Endothelial cell (in vitro differentiated cells): ENCODE measurements around the gene FBXO10. TPM values are rescaled to one million over a fixed set of nuclear protein-coding genes. Genes with fewer than 3 reads are reported as not detected.

Experiments used
- DNase-seq: peaks from one replicate; pipeline ENCODE4 v3.0.0; 2021; ENCODE audit warnings: low spot score
- H3K27ac Mint-ChIP-seq: one replicate; pipeline ENCODE4 v1.8.0; 2021; ENCODE audit warnings: mixed read lengths, inconsistent platforms; ENCODE audit not compliant: unreplicated experiment
- H3K27me3 Mint-ChIP-seq: one replicate; pipeline ENCODE4 v1.8.0; 2021; ENCODE audit warnings: mild to moderate bottlenecking, moderate library complexity, mixed read lengths, inconsistent platforms; ENCODE audit not compliant: unreplicated experiment
- H3K36me3 Mint-ChIP-seq: one replicate; pipeline ENCODE4 v1.8.0; 2021; ENCODE audit warnings: mild to moderate bottlenecking, low read depth, mixed read lengths, inconsistent platforms; ENCODE audit not compliant: unreplicated experiment
- H3K4me1 Mint-ChIP-seq: one replicate; pipeline ENCODE4 v1.8.0; 2021; ENCODE audit warnings: mild to moderate bottlenecking, mixed read lengths, inconsistent platforms; ENCODE audit not compliant: unreplicated experiment
- H3K4me3 Mint-ChIP-seq: one replicate; pipeline ENCODE4 v1.8.0; 2021; ENCODE audit warnings: mild to moderate bottlenecking, mixed read lengths, inconsistent platforms; ENCODE audit not compliant: unreplicated experiment
- H3K9me3 Mint-ChIP-seq: one replicate; pipeline ENCODE4 v1.8.0; 2021; ENCODE audit warnings: mixed read lengths, inconsistent platforms; ENCODE audit not compliant: unreplicated experiment
- total RNA-seq: library from RNA; stranded (reverse); fragmentation: NEBNext Ultra II Directional; extraction: Animal tissue kit (Norgen Biotek cat#: 25700); gene quantifications from one replicate; pipeline ENCODE4 v1.2.1, GENCODE V29; 2021; ENCODE audit not compliant: unreplicated experiment
- TF ChIP-seq, protein P1 (sequence below): fragments of 200-600 bp; sonication (generic); IDR thresholded peaks from one replicate; pipeline ENCODE4 v1.5.0; 2021; ENCODE audit warnings: antibody characterized with exemption; ENCODE audit not compliant: unreplicated experiment

FBXO10 gene
- total RNA-seq, 1 donor from 2014 or later: 24.2 TPM

GRCh38 chr9:37618817-37619216 lies 42.6 kb upstream of the FBXO10 start:
- no peak overlapping the region for H3K4me3 Mint-ChIP-seq
- no peak for DNase-seq
- H3K27ac Mint-ChIP-seq: no peak overlapping the region

GRCh38 chr9:37617832-37618231 lies 41.7 kb upstream of the FBXO10 start:
- Mint-ChIP-seq H3K4me3 (no peak overlapping the region), H3K4me1 (peaks cover 13% of the 10 kb centered on the region), H3K27ac (no peak overlapping the region), H3K27me3 (peaks cover 2% of the 10 kb centered on the region), H3K36me3 (no peaks in the 10 kb centered on the region), H3K9me3 (no peaks in the 10 kb centered on the region)
- DNase-seq: no peak
- TF ChIP-seq, protein P1, sequence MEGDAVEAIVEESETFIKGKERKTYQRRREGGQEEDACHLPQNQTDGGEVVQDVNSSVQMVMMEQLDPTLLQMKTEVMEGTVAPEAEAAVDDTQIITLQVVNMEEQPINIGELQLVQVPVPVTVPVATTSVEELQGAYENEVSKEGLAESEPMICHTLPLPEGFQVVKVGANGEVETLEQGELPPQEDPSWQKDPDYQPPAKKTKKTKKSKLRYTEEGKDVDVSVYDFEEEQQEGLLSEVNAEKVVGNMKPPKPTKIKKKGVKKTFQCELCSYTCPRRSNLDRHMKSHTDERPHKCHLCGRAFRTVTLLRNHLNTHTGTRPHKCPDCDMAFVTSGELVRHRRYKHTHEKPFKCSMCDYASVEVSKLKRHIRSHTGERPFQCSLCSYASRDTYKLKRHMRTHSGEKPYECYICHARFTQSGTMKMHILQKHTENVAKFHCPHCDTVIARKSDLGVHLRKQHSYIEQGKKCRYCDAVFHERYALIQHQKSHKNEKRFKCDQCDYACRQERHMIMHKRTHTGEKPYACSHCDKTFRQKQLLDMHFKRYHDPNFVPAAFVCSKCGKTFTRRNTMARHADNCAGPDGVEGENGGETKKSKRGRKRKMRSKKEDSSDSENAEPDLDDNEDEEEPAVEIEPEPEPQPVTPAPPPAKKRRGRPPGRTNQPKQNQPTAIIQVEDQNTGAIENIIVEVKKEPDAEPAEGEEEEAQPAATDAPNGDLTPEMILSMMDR: no peak

More at GRCh38 chr9:37618817-37619216, 42.6 kb upstream of the FBXO10 start:
- H3K4me1 Mint-ChIP-seq: peaks cover 19% of the 10 kb centered on the region
- TF ChIP-seq, protein P1: no peak
- H3K36me3 Mint-ChIP-seq: no peaks in the 10 kb centered on the region
- H3K9me3 Mint-ChIP-seq: no peaks in the 10 kb centered on the region
- peaks cover 2% of the 10 kb centered on the region for H3K27me3 Mint-ChIP-seq

DNA sequence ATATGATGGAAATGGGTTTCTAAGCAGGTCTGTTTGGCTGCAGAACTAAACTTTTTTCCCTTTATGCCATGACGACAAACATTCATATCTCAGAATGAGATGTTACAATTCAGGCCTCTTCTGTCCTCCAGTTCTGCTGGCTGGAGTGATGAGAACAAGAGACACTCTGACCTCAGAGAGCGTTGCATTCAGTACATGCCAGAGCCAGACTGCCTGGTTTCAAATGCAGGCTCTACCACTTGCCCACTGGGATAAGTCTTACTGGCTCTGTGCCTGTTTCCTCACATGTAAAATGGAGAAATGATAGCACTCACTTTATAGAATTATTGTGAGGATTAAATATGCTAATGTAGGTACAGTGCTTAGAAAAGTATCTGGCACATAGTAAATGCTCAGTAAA lies 41.0 kb upstream of the FBXO10 start:
- H3K27me3 Mint-ChIP-seq: peaks cover 2% of the 10 kb centered on the region
- DNase-seq: no peak
- H3K27ac Mint-ChIP-seq: no peak overlapping the region
- H3K4me3 Mint-ChIP-seq: no peak overlapping the region
- H3K4me1 Mint-ChIP-seq: peaks cover 13% of the 10 kb centered on the region
- TF ChIP-seq, protein P1: no peak
- H3K9me3 Mint-ChIP-seq: no peaks in the 10 kb centered on the region
- no peaks in the 10 kb centered on the region for H3K36me3 Mint-ChIP-seq

DNA sequence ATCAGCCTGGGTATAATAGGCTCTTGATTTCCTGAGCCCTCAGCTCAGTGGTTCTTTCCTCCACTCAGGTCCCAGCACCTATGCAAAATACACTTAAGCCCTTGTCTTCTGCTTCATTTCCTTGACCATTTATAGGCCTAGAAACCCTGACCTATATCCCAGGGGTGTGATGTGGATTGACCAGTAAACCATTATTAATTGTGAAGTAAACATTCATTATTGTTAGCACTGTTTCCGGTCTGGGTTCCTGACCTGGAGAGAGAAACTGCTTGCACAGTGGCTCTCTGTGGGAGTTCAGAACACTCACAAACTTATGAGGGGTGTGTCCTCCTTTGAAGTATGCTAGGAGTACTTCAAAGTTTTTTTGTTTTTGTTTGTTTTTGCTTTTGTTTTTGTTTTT lies 35.8 kb upstream of the FBXO10 start:
- H3K27me3 Mint-ChIP-seq: peaks cover 2% of the 10 kb centered on the region

DNA sequence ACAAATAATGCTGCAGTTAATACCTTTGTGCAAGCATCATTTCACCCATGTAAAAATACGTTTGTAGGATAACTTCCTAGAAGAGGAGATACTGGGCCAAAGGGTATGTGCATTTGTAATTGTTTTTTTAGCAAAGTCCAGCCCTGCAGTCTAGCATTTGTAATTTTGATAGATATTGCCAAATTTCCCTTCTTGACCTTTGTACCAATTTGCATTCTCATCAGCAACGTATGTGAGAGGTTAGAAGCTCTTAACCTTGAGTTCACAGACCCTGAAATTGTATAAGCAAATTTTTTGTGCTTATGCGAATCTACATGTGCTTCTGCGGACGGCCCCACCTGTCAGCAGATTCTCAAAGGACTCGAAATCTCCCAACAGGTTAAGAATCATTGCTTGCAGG lies 34.8 kb upstream of the FBXO10 start:
- H3K27me3 Mint-ChIP-seq: peaks cover 4% of the 10 kb centered on the region

More for the DNA sequence above, 35.8 kb upstream of the FBXO10 start:
- Mint-ChIP-seq H3K4me1 (peaks cover 10% of the 10 kb centered on the region), H3K4me3 (no peak overlapping the region), H3K36me3 (no peaks in the 10 kb centered on the region), H3K27ac (no peak overlapping the region), H3K9me3 (no peaks in the 10 kb centered on the region)
- TF ChIP-seq, protein P1: no peak
- no peak for DNase-seq

More for the DNA sequence above, 34.8 kb upstream of the FBXO10 start:
- no peak overlapping the region for H3K4me3 Mint-ChIP-seq
- H3K4me1 Mint-ChIP-seq: peaks cover 10% of the 10 kb centered on the region
- no peak for DNase-seq
- TF ChIP-seq, protein P1: no peak
- no peak overlapping the region for H3K27ac Mint-ChIP-seq
- no peaks in the 10 kb centered on the region for H3K9me3 Mint-ChIP-seq
- H3K36me3 Mint-ChIP-seq: no peaks in the 10 kb centered on the region
